ENCODE measurements around the gene PRKCE.
A peak's percentile ranks its signal among the peaks of the same experiment; 100 is the strongest.

The PRKCE gene

DNA sequence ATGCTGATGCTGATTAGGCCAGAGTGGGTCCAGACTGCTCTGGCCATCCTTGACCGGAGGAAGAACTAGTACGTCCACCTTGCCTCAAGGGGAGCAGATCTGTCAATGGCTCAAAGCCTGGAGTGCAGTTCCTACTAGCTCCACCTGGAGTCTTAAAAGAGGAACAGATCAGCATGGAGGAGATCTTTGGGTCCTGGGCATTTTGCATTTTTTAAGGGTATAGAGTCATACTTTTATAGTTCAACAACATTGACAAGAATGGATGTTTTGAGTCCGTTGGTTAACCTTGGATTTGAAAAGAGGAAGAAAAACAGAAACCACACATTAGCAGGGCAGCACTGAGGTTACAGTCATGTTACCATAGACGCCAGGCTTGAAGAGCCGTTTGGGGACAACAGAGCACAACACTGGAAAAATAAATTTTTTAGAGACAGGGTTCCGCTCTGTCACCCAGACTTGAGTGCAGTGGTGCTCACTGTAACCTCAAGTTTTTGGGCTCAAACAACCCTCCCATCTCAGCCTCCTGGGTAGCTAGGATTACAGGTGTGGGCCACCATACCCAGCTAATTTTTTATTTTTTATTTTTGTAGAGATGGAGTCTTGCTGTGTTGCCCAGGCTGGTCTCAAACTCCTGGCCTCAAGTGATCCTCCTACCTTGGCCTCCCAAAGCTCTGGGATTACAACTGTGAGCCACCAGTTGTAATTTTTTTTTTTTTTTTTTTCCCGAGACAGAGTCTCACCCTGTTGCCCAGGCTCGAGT lies 78.5 kb downstream of the PRKCE start:
- DNase-seq = peak; percentile 50

DNA sequence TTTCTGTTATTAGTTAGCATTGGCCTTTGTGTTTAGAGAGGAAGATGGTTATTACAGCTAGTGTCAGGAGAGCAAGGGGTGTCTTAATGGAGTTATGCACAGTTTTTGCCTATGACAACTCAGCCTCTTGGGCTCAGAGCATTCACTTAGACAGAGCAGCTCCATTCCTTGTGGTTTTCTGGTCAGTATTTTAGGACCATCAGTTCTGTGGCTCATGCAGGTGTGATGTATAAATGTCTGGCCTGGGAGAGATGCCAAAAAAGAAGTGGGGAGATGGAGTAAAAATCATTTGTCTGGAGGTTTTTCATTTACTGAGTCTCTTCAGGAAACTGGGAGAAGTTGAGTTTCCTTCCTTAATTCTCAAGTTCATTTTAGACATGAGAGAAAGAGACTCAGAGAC lies 79.7 kb downstream of the PRKCE start:
- no peak for DNase-seq

DNA sequence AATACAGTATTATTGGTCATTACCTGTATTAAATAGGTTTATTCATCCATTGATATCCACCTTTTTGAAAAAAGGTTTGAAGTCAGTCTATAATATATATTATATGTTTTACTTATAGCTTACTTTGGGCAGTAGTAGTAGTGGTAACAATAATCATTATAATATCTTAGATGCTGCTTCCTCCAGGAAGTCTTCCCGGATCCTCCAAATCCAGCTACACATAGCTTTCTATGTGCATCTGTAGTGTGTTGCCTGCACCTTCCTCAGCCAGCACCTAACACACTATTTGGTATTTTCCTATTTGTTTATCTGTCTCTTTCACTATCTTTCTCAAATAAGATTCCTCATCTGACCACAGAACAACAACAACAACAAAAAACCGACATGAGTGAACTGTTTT lies 81.0 kb downstream of the PRKCE start:
- DNase-seq = no peak

DNA sequence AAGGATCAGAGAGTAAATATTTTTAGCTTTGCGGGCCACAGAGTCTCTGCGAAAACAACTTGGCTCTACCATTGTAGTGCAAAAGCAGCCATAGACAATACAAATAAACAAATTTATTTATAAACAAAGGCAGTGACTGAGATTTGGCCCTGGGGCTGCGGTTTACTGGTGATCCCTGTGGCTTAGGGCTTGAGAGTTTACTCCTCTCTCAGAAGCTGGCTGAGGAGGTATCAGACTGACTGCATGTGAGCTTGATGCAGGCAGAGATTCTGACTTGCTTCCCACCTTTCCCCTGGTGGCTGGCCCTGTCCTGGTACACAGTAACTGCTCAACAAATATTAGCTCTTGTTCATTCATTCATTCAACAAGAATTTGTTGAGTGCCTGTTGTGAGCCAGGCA lies 81.5 kb downstream of the PRKCE start:
- no peak for DNase-seq

DNA sequence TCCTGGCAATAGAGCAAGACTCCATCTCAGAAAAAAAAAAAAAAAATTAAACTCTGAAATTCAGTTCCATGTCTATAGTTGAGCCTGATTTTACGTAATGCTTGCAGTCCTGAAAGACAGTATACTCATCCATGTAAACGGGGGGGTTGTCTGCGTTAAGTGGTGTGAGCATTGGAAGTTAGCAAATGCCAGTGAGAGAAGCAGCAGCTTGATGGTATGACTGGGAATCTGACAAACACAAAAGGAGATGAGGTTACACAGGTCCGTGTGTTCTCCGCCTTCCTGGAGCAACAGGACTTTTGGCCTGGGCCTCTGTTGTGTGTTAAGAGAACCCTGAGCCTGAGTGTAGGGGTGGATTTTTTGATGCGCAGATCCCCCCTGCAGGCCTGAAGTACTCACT lies 82.9 kb downstream of the PRKCE start:
- no peak for DNase-seq

DNA sequence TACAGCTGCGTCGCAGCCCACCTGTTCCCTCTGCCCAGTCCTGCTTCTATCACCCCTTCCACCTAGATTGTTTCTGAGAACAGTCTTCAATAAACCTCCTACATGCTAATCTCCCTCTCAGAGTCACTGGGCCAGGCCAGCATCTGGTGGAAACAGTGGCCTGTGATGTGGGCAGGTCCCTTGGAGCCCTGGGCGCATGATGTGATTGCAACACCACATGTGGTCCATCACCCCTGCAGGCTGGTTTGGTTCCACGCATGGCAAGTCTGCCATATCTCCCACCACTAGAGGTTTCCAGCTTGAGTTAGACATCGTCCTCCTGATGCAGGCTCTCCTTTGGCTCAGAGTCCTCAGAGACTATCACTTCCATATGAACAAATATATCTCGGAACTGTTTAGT lies 83.5 kb downstream of the PRKCE start:
- DNase-seq = no peak

DNA sequence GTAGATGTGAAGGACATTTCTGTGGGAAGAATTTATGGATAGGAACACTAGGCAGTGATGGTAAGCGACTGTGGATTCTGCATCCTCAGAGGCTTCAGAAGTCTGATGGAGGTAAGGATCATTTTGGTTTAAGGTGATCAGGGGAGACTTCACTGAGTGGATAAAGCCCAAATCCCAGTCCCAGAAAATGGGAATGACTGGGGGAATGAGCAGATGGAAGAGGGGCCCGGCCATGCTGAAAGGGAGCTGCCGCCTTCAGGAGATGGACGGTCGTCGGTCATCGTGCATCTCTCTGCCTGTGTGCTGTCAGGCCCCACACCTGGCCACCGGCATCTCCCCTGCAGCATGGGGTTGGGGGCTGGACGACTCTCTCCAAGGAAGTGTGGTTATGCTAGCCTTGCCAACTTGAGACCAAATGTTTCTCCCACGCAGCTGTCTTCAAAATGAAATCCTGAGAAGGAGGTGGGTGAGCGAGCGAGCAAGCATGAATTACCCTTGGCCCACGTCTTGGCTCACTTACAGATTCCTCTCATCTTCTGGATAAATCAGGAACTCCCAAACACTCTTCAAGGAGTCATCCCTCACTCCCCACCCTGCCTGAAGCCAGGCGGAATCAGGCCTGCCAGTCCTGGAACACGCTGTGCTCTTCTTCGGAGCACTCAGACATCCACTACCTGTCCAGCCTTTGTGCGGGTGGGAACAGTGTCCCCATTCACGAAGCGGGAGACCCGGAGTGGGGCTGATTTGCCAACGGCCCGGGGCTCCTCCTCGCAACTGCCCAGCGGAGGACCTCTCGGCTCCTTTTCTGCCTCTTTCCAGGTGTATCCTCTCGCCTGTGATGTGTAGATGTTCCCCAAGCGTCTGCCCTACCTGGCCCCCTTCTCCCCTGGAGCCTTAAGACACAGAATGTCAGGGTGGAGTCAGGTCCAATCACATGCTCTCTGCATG lies 85.6 kb downstream of the PRKCE start:
- DNase-seq = no peak

DNA sequence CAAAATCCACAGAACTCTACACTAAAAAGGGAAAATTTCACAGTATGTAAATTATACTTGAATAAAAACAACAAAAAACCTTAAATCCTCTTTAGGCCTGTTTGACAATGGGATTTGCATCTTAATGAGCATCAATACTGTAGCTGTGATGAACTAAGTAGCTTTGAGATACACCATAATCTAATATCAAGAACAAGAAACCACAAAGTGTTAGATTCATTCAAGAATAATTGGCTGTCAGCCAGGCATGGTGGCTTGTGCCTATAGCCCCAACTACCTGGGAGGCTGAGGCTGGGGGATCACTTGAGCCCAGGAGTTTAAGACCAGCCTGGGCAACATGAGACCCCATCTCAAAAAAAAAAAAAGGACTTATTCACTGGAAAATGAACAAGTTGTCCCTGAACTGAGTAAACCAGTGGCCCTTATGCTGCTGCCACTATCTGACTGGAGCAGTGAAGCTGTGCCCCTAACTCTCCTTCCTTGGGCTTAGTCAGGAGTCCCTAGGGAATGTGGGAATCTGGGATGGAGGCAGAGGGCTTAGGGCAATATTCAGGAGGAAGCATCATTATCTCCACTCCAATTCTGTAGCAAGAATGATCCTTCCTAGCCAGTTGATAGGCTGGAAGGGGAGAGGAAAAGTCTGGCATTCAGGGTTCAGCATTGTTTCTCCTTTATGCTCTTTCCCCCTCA lies 88.5 kb downstream of the PRKCE start:
- DNase-seq = peak; percentile 29

DNA sequence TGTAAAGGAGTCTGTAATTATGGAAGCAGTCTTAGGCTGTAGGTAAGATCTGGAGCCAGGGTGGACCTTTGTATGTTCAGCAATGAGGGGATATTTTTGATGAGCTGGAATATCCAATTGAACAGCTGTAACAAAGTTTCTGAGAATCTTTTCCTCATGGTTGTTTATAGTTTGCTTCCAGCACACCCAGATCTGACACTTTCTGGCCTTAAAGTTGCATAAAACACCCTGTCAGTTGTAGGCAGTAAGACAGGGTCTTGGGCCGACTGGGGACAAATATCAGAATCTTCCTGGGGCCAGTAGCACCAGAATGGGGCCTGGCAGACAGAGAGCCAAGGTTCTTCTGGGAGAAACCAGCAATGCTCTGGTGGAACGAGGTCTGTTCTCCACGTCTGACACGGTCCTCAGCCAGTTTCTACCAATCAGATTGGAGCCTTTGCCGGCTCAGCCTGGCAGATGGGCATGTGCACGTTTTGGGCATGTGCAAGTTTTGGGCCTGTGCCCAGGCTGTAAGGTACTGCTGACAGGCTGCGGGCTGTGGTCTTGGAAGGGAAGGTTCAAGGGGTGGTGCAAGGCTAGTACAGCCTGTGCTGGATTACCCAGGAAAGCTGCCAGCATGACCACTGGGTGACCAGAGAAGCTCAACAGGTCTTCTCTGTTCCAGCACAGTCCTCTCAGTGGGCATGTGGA lies 89.8 kb downstream of the PRKCE start:
- DNase-seq = no peak

DNA sequence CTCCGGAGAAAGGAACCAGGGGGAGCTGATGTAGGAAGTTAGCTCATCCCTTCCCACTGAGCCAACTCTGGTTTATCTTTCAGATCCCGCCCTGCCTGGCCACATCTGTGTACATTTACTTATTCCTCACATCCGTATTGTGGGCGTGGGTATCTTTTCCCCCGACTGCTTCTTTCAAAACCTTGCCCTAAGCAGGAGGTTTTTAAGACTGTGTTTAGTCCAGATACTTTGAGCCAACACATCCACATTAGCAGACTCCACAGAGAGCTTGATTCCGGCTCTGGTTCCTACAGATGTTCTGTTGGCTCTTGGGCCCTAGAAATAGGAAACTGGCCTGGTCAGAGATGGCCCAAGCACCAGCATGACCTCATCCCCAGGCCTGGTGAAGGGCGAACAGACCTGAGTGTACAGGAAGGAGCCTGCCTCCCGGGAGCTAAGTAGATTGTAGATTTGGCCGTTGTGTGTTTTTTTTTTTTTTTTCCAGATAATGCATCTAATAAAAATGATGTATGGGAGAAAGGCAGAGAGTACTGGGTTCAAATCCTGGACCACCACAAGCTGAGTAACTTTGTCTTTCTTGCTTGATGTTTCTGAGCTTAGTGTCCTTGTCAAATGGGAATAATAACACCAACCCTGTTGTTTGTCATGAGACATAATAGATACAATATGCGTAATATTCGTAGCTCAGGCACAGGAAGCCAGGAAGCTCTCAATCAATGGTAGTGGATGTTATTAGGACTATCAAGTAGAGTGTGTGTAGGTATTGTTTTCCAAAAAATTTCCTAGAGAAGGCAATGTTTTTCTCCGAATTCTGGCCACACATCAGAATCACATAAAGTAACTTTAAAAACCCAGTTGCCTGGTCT lies 92.3 kb downstream of the PRKCE start:
- DNase-seq = no peak

DNA sequence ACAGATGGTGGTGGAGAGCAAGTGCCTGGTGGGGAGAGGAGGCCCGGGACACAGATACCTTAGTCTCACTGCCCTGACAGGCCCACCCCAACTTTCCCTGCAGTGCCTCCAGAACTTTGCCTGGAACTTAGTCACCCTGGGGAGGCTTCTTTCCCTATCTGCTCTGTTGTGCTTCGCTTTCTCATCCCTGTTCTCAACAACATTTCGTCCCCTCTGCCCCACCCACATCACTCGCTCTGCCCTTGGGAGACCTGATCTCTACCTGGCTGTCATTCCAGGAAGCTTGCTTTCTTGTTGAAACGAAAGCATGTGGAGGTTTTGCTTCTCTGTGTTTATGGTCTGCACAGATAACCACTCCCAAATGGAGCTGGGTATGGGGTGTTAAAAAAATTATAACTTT lies 93.8 kb downstream of the PRKCE start:
- DNase-seq = no peak

DNA sequence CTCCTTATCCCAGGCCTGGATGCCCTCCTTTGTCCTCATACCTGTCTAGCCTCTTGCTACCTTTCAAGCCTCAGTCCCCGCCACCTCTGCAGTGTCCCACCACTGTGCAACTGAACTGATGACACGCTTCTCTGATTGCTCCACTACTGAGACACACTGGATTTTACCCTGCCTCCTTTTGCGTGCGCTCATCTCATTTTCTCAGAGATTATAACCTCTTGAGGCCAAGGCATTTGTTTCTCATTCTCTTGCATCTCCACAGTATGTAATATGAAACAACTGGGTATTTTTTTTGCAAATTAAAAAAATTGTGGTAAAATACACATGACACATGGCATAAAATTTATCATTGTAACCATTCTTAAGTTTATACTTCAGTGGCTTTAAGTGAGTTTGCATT lies 95.4 kb downstream of the PRKCE start:
- no peak for DNase-seq

DNA sequence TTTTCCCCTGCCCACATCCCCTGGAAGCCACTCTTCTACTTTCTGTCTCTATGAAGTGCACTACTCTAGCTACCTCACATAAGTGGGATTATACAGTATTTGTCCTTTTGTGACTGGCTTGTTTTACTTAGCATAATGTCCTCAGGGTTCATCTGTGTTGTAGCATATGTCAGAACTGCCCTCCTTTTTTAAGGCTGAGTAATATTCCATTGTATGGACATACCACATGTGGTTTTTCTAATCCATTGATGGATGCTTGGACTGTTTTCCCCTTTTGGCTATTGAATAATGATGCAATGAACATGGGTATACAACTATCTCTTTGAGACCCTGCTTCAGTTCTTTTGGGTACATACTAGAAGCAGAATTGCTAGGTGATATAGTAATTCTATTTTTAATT lies 95.9 kb downstream of the PRKCE start:
- DNase-seq = no peak

DNA sequence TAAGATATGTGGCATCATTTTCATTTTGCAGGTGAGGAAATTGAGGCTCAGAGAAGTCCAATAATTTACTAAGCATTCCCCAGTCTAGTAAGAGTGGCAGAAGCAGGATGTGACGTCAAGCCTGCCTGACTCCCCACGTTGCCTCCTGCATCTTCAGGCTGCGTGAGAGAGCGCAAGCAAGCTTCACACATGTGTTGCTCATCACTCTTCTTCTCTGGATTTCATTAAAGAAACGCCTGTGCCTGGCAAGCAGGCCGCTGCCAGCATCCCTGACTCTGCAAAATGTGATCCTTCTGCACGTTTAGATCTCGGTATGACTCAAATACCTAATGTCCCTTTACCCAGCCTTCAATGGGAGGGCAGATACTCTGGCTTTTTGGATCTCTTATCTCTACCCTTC lies 96.8 kb downstream of the PRKCE start:
- DNase-seq = peak; percentile 85

DNA sequence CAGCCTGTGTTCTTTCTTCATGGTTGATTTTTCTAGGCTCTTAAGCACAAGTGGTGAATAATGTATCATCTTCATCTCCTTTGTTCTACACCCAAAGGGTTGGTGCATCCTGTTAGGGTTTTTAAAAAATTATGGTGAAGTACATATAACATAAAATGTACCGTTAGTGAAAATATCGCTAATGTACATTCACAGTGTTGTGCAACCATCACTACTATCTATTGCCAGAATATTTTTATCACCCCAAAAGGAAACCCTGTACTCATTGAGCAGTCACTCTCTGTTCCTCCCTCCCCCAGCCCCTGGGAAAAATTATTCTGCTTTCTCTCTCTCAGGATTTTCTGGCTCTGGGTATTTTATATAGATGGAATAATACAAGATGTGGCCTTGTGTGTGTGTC lies 98.5 kb downstream of the PRKCE start:
- DNase-seq = peak; percentile 46

DNA sequence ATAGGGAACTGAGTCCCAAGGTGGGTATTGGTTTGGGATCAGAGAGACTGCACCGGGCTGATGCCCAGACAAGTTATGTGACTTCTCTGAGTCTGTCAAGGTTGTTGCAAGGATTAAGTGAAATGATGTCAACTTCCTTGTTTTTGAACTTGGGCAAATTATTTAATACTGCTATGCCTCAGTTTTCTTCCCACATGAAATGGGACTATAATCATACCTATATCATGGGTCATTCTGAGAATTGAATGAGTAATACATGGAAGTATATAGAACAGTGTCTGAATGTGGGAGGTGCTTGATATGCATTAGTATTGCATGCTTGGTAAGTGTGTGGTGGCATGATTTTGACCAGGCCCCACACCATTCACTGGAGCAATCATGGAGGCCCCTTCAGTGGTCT lies 99.0 kb downstream of the PRKCE start:
- peak; percentile 33 for DNase-seq

DNA sequence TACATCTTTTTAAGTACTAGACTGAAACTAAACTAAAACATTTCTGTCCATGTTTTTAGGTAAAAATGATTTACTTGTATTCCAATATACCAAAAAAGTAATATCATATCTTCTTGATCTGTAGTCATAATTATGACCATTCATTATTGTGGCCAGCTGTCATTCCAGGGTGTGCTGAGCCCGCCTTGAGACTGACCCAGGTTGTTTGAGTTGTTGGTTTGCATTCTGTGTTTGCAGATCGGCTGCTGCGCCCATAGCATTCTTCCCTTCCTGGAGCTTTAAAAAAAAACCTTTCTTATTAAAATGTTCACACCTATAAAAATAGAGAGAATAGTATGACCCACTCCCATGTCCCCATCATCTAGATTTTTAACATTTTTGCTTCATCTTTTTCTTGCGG lies 101.9 kb downstream of the PRKCE start:
- no peak for DNase-seq

DNA sequence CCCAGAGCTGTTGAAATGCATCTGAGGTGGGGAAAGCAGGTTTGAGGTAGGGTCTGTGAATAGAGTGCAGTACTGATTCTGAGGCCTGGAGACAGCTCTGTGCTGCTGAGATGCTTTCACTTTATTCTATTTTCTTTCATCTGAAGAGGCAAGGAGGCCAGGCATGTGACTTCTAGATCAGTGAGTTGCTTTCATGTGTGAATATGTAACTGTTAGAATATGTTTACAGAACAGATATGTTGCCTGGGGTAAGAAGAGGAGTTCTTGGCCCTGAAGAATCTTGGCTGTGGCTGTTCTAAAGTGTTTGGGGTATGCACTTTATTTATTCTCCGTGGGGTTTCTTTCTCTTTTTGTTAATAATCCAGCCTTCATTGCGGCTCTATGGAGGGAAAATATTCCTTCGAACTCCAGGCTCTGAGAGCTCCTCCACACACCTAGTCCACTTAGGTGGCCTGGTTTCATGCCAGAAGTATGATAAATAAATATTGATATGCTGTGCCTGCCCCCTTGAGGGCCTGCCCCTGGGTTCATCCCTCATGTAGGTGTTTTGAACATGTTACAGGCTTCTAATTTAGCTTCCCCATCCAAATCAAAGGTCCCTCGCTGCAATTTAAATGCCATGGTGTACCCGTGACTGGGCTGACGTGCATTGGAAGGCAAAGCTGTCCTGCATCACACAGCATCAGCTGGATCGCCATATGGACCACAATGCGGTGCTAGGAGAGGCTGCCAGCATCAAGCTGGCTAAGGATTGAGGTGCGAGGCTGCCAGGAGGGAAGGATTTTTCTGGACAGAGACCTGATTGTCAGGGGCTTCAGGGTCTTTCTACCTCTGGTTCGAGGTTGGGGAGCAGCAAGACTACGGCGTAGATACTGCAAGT lies 102.9 kb downstream of the PRKCE start:
- DNase-seq = no peak

DNA sequence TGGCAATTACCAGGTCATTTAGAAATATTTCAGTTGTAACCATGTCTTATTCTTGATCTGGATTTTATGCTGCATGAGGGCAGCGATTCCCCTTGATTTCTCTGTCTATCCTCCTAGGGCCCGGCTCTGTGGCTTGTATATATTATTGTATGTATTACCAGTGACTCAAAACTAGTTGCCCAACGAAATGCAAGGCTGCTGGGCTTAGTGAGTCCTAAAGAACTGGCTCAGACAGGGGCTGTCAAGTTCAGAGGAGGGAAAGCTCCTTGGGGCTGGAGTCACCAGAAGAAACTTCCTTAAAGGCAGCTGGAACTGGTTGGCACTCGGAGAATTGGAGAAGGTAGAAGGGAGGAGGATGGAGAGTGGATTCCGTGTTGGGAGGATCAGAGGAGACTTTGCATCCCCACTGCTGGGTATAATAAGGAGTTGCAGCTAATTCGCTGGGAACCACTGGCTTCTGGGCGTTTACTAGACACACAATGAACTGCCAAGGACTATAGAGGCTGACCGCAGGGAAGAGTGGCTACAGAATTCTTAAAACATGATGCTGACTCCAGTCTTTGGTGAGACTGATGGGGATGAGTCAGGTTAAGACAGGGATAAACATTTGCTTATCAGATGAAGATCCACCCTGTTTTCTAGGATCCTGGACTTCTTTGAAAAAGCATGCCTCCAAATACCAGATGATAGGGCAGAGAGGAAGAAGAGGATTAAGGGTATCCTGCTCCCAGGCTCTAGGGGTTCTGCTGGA lies 104.3 kb downstream of the PRKCE start:
- no peak for DNase-seq

DNA sequence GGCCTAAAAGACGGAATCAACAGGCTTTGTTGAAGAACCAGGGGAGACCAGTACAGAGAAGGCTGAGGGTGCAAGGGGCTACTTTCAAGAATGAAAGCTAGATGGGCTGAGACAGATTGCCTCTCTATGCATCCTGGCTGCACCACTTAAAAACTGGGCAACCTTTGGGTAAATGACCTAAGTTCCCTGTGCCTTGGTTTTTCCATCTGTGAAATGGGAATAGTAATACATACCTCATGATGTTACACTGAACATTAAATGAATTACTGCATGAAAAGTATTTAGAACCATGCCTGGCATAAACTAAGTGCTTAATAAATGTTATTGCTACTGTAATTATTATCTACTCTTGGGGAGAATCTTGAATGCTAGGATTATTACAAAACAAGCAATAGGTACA lies 106.5 kb downstream of the PRKCE start:
- DNase-seq = no peak
